Left lung (tissue), 10 donors: Measurements from ENCODE around the gene SLCO3A1. TPM values are rescaled to one million over a fixed set of nuclear protein-coding genes. Genes with fewer than 3 reads are reported as not detected.

Source experiments
- ATAC-seq: fragments of 200-7000 bp; cut with Tn5 transposase; one replicate; pipeline ENCODE4 v1.9.1; 2020; ENCODE audit warnings: moderate library complexity
- DNase-seq, 4 donors: peaks; one replicate each; pipeline ENCODE4 v3.0.0-alpha.2; 2013 to 2020
- H3K27ac ChIP-seq, 2 donors: fragments of 200-600 bp; sonication (generic) in 1 of 2; one replicate each; pipeline versions ENCODE4 v1.5.0 to v1.8.0; 2020 to 2021
- H3K27me3 ChIP-seq, 2 donors: fragments of 200-600 bp; sonication (generic) in 1 of 2; one replicate each; pipeline versions ENCODE4 v1.5.0 to v1.8.0; 2020 to 2021
- H3K36me3 ChIP-seq, 2 donors: fragments of 200-600 bp; sonication (generic) in 1 of 2; one replicate each; pipeline versions ENCODE4 v1.5.0 to v1.8.0; 2020 to 2021
- H3K4me1 ChIP-seq, 2 donors: fragments of 200-600 bp; one replicate each; pipeline ENCODE4 v1.8.0; 2021
- H3K4me3 ChIP-seq, 2 donors: fragments of 200-600 bp; sonication (generic) in 1 of 2; one replicate each; pipeline versions ENCODE4 v1.5.0 to v1.8.0; 2020 to 2021; ENCODE audit warnings: mild to moderate bottlenecking in 1 of 2
- H3K9me3 ChIP-seq, 2 donors: fragments of 200-600 bp; sonication (generic) in 1 of 2; one replicate each; pipeline versions ENCODE4 v1.5.0 to v1.8.0; 2020 to 2021
- CTCF ChIP-seq, 2 donors: fragments of 200-600 bp; sonication (generic) in 1 of 2; IDR thresholded peaks; one replicate each; pipeline versions ENCODE4 v1.5.0 to v1.8.0; 2021; ENCODE audit warnings: antibody characterized with exemption in 2 of 2
- intact Hi-C, 2 donors: fragments of 100-400 bp; cut with DNase I; formaldehyde crosslinking; loops; one replicate each; pipeline versions ENCODE4 v1.11.2 to v1.14.2; 2022
- polyA plus RNA-seq, 6 donors: library from polyadenylated mRNA; unstranded; fragments of 120-200 nt; gene quantifications; one replicate each; pipeline ENCODE4 v1.2.1, GENCODE V29; 2013; ENCODE audit not compliant: insufficient read length in 6 of 6
- total RNA-seq, 2 donors: library from RNA; stranded (reverse); fragmentation: NEBNext Ultra II Directional; extraction: Animal tissue kit (Norgen Biotek cat#: 25700); gene quantifications; one replicate each; pipeline ENCODE4 v1.2.1, GENCODE V29; 2021
- donor health status: DM: no; HTN: yes; CAD: no.
- donor health status: DM: no; HTN: no; CAD: no.

SLCO3A1 gene
- total and polyA plus RNA-seq, 8 donors = 7.7 to 49.0 (median 11.9) TPM

GRCh38 chr15:91908391-91908790 is 54.9 kb downstream of the SLCO3A1 start:
- Histone ChIP-seq H3K27ac (no peak overlapping the region), H3K9me3 (no peaks in the 10 kb centered on the region), H3K27me3 (no peaks in the 10 kb centered on the region), H3K4me1 (peaks cover 0 to 23% of the 10 kb centered on the region in 2 donors), H3K4me3 (no peak overlapping the region), H3K36me3 (peaks cover 0 to 3% of the 10 kb centered on the region in 2 donors)
- intact Hi-C loops = no loop called here
- peak; percentile 31 for ATAC-seq
- DNase-seq = no peak
- no peak for TF ChIP-seq CTCF (IDR thresholded peaks at IDR 0.05)

GRCh38 chr15:91909111-91909510 is 55.6 kb downstream of the SLCO3A1 start:
- Histone ChIP-seq H3K27ac (no peak overlapping the region), H3K36me3 (peaks cover 0 to 3% of the 10 kb centered on the region in 2 donors), H3K4me3 (no peak overlapping the region), H3K9me3 (no peaks in the 10 kb centered on the region), H3K27me3 (no peaks in the 10 kb centered on the region), H3K4me1 (peaks cover 0 to 25% of the 10 kb centered on the region in 2 donors)
- no peak for ATAC-seq
- no peak for TF ChIP-seq CTCF (IDR thresholded peaks at IDR 0.05)
- intact Hi-C loops = no loop called here
- DNase-seq = no peak

GRCh38 chr15:91909574-91909973 is 56.1 kb downstream of the SLCO3A1 start:
- Histone ChIP-seq H3K36me3 (peaks cover 0 to 3% of the 10 kb centered on the region in 2 donors), H3K27me3 (no peaks in the 10 kb centered on the region), H3K9me3 (no peaks in the 10 kb centered on the region), H3K4me3 (no peak overlapping the region), H3K4me1 (peaks cover 0 to 25% of the 10 kb centered on the region in 2 donors), H3K27ac (no peak overlapping the region)
- intact Hi-C loops = no loop called here
- ATAC-seq (no peak), DNase-seq (no peak)
- TF ChIP-seq CTCF (IDR thresholded peaks at IDR 0.05) = no peak

- no peak overlapping the region for H3K27ac ChIP-seq
- H3K36me3 ChIP-seq = peaks cover 0 to 14% of the 10 kb centered on the region in 2 donors
- H3K4me3 ChIP-seq = no peak overlapping the region
- no peaks in the 10 kb centered on the region for H3K9me3 ChIP-seq
- ATAC-seq = no peak
- no peak for DNase-seq
- no peaks in the 10 kb centered on the region for H3K27me3 ChIP-seq
- TF ChIP-seq CTCF (IDR thresholded peaks at IDR 0.05) = no peak
- intact Hi-C loops = no loop called here
- peaks cover 0 to 25% of the 10 kb centered on the region in 2 donors for H3K4me1 ChIP-seq
These were observed 58.3 kb downstream of the SLCO3A1 start for GRCh38 chr15:91911844-91912243.

- Histone ChIP-seq H3K36me3 (peaks cover 0 to 18% of the 10 kb centered on the region in 2 donors), H3K27me3 (no peaks in the 10 kb centered on the region), H3K27ac (no peak overlapping the region), H3K4me3 (no peak overlapping the region), H3K9me3 (no peaks in the 10 kb centered on the region), H3K4me1 (peaks cover 0 to 25% of the 10 kb centered on the region in 2 donors)
- intact Hi-C loops = no loop called here
- DNase-seq (no peak), ATAC-seq (no peak)
- TF ChIP-seq CTCF (IDR thresholded peaks at IDR 0.05) = no peak
These were observed 58.8 kb downstream of the SLCO3A1 start for GRCh38 chr15:91912336-91912735.
